PC-3 (cell line): Measurements from ENCODE around the gene FARS2.

ENCODE experiments used
- CTCF ChIP-seq: fragments of 300-600 bp; sonication (generic); conservative IDR thresholded peaks from 2 replicates; pipeline ENCODE4 v1.5.1; 2017; ENCODE audit warnings: antibody characterized with exemption, low read depth, mild to moderate bottlenecking, low read length
- EZH2 ChIP-seq: fragments of 300-600 bp; sonication (generic); IDR thresholded peaks from one replicate; pipeline ENCODE4 v1.6.1; 2017; ENCODE audit warnings: antibody characterized with exemption, mild to moderate bottlenecking, low read length; ENCODE audit not compliant: unreplicated experiment
- EZH2phosphoT487 ChIP-seq: fragments of 300-600 bp; sonication (generic); IDR thresholded peaks from 2 replicates; pipeline ENCODE4 v1.6.1; 2018; ENCODE audit warnings: mild to moderate bottlenecking, antibody characterized with exemption, low read length, borderline replicate concordance

- TF ChIP-seq CTCF, result no peak
- no peak for TF ChIP-seq EZH2
- TF ChIP-seq EZH2phosphoT487, result no peak
Measured at GRCh38 chr6:5778317-5778857, 517.1 kb downstream of the FARS2 start.
